ENCODE results near the gene PSPN.

PSPN gene

GRCh38 chr19:6375411-6376010, at the start of gene PSPN:
Gene PSPN (minus strand): TSS chr19:6375933. CDS start chr19:6375849, 84 bp downstream.
- DNase-seq (ENCODE audit: low read depth in 2 of 2) = no peak

DNA sequence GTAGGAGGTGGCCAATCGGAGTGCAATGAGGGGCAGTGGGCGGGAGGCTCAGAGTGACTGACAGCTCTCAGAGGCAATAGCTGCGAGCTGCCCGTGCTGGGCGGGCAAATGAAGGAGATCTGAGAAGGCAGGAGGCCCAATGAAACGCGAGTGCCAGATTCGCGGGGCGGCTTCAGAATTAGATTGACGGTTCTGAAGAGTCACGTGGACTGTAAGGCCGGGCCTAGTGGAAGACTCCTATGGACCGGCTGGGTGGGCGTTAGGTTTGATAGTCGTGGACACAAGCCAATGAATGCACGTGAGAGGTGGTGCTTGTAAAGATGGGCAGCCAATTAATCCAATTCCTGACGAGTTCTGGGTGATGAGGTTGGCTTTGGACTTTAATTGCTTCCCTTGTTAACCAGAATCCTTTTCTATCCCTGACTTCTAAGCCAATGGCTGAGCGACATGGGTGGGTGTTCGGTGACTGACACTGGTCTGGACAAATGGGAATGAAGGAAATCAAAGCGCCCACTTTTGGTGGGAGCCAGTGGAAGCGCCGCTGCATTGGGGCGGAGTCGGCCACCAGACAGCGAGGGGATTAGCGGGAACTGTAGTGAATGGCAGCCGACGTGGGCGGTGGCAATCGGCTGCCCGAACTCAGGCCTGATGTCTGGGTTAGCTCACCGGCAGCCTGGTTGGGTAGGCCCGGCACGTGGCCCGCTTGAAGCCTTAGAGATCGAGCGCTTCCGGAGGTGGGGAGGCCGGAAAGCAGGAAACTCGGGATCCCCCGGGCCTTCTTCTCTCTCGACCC, 49.4 kb upstream of the PSPN start:
- peak; percentile 98 for DNase-seq (ENCODE audit: low read depth in 2 of 2)

DNA sequence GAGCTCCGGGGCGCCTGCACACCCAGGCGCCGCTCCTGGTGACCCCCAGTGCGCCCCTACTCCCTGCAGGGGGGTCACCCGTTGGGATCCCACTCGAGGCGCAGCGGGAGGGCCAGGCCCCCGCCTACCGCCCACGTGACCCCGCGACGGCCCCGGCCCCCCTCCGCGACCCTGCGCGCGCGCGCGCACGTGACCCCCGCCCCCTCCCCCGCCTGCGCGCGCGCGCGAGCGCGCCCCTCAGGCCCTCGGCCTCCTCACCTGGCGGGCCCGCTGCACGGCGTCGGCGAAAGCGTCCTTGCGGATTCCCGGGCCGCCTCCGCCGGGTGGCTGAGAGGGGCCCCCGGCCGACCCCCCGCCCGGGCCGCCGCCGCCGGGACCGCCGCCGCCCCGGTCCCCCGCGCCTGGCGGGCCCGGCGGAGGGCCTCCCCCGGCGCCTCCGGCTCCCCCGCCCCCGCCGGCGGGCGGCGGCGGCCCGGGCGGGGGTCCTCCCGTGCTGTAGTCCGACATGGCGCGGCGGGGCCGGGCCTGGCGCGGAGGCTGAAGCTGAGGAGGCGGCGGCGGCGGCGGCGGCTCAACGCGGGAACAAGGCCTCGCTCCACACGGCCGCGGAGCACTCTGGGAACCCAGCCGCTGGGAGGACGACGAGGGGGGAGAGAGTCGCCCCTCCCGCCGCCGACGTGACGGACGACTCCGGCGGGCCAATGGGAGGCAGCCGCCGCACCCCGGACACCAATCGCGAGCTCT, 48.6 kb upstream of the PSPN start, which contains the start of gene KHSRP:
Gene KHSRP (minus strand): TSS at position 617 of the 744 bp plus-strand sequence. CDS start 110 bp downstream, at position 507.
- peak in 1 of 2 donors; percentile 26 for DNase-seq (ENCODE audit: low read depth in 2 of 2)

DNA sequence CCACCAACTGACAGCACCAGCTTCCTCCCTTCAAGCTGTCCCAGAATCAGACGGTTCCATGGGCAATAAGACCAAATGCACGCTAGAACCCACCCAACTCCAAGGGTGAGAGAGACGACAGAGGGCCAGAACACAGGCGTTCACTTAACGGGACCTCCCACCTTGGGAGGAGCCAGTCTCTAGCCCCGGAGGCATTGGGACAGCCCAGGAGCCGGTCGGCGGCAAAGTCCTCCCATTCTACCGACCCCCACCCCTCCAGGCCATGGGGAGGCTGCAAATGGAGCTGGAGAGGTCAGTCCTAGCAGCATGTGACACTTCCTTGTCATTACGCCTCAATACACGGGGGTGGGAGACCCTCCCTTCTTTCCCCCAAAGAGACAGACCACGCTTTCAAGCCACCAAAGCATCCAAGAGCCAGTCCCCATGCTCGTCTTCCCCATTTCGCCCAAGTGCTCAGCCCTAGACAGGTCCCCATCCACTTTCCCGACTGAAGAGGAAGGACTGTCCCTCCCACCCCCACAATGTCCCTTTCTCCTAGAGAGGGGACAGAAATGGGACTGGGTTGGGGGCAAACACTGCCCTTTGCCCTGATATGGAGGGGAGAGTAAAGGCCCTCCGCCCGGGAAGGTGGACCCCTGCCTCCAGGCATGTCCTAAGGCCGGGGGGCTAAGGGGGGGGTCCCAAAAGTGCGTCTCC, 47.9 kb upstream of the PSPN start:
- DNase-seq (ENCODE audit: low read depth in 2 of 2) = no peak

- DNase-seq (ENCODE audit: low read depth in 2 of 2) = no peak
Observed at GRCh38 chr19:6421075-6422014, 45.6 kb upstream of the PSPN start.

DNA sequence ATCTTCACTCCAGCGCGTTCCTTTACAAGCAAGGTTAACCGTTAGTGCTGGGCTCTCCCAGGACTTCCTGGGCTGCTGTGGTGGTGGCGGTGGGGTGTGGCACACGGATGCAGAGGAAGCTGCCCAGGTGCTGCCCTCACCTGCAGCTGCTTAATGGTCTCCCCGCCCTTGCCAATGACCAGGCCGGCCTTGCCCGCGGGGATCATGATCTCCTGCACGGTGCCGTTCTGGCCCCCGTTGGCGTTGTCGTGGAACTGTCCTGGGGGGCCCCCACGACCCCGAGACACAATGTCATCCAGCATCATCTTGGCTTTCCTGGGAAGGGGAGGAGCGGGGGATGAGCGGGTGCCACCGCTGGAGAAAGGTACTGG, 42.8 kb upstream of the PSPN start:
- DNase-seq (ENCODE audit: low read depth in 2 of 2) = no peak

DNA sequence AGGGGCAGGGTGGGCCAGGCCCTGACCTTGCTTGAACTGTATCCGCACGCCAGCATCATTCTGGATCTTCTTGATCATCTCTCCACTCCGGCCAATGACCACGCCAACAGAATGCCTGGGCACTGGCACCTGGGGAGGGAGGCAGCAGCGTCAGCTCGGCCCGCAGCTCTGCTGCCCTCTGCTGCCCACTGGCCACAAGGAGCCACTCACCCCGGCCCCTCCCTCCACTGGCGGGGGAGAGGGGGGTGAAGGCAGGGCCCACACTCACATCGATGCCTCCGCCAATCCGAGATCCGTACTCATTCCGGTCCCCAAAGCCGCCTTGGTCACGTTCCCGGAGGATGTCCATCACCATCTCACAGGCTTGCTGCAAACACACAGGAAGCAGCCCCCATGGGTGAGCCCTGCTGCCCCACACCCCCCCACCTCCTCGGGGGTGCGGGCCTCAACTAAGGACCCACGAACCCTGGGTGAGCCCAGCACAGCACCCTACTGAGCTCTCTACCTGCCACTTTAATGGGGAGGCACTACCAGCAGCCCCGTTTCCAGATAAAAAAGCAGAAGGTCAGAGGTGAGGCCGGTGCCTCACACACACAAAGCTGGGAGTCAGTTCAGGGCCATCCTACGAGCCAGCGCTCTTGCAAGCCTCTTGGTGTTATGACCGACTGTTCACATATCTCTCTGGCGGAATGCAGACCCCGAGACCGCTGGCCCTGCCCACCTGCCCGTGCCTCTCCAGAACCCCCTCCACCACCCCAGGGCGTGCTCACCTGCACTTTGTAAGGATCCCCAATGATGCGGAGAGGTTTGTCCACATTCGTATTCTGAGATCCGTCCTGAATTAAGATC, 42.2 kb upstream of the PSPN start:
- DNase-seq (ENCODE audit: low read depth in 2 of 2) = no peak

- no peak for DNase-seq (ENCODE audit: low read depth in 2 of 2)
Observed at GRCh38 chr19:6416658-6417405, 41.1 kb upstream of the PSPN start.

- no peak for DNase-seq (ENCODE audit: low read depth in 2 of 2)
Observed at GRCh38 chr19:6415591-6416190, 40.0 kb upstream of the PSPN start.

DNA sequence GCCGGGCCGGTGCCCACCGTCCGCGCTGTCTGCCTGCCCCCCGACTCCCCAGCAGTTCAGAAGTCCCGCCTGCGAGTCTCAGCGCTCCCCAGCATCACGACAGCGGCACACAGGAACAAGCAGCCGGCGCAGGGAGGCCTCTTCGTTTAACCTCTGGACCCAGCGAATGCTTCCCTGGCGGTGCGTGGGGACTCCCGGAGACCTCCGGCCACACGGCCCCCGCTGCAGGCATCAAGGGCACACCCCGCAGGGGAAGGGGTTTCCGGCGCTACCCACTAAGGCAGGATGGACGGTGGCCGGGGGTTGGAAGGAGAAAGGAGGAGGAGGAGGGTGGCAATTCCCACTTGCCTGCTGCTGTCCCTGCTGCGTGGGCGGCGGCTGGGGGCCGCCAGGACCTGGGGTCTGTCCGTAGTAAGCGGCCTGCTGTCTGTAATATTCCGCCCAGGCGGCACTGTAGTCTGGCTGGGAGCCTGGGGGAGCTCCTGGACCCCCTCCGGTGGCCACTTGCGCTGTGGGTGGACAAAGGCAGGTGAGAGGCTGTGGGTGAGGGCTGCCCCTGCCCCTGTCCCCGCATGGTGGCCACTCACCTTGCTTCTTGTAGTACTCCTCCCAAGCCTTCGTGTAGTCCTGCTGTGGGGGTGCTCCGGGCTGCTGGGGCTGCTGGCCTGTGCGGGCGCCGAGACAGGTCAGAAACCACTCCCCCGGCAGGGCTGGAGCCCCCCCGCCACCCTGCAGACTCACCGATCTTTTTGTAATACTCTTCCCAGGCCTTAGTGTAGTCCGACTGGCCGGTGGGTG, 39.3 kb upstream of the PSPN start:
- DNase-seq (ENCODE audit: low read depth in 2 of 2) = no peak

- DNase-seq (ENCODE audit: low read depth in 2 of 2) = no peak
Observed at GRCh38 chr19:6413721-6414643, 38.2 kb upstream of the PSPN start.

DNA sequence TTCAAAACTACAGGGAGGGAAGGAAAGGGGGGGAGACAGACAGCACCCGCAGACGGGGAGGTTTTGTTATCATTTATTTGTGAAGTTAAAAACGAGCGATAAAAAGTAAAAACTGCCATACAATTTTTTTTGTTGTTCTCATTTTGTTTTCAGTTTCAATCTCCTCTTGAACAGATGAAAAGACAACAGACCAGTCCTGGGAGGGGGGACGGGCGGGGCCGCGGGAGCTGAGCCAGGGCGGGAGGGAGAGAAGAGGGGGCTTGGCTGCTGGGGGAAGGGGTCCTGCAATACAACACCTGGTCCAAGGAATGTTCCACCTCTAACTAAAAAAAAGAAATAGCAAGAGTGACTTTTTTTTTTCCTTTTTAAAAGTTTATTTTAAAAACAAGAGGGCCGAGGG, 37.6 kb upstream of the PSPN start:
- DNase-seq (ENCODE audit: low read depth in 2 of 2) = no peak

DNA sequence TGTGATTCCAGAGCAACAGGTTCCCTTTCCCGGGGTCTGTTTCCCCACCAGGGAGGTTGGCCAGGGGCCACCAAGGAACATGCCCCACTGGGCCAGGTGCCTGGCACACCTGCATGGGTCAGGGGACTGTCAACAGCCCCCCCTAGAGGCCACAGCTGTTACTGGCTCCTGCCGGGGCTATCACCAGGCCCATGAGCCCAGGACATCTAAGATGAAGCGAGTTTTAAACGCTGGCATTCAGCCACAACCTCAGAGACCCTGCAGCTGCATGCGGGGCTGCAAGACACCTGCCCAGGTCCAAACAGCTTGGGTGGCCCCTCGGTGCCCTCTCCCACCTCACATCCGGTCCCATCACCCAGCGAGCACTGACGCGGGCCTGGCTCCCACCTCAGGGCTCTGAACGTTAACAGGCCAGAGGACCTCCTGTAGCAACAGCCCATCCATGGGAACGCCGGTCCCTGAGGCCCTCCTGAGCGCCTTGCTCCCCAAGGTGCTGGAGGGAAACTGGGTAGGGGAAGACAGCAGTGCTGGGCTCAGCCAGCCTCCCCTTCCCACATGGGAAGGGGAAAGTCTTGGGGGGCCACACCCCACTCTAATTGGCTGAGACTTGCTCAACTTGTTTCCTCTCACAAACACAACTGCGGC, 36.8 kb upstream of the PSPN start:
- DNase-seq (ENCODE audit: low read depth in 2 of 2) = peak; percentile 29 to 41

- no peak for DNase-seq (ENCODE audit: low read depth in 2 of 2)
Observed at GRCh38 chr19:6412061-6412446, 36.3 kb upstream of the PSPN start.

DNA sequence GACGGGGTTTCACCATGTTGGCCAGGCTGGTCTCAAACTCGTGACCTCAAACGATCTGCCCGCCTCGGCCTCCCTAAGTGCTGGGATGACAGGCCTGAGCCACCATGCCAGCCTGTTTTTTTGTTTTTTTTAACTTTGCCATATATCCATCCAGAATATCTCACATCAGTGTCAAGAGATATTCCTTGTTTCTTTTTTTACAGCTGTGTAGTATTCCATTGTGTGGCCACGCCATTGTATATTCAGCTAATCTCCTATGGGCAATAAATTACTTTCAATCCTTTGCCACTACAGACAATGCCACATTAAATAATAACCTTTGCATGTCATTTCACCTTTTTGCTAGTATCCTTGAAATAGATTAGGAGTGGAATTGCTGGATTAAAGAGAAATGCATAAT, 33.6 kb upstream of the PSPN start:
- no peak for DNase-seq (ENCODE audit: low read depth in 2 of 2)

DNA sequence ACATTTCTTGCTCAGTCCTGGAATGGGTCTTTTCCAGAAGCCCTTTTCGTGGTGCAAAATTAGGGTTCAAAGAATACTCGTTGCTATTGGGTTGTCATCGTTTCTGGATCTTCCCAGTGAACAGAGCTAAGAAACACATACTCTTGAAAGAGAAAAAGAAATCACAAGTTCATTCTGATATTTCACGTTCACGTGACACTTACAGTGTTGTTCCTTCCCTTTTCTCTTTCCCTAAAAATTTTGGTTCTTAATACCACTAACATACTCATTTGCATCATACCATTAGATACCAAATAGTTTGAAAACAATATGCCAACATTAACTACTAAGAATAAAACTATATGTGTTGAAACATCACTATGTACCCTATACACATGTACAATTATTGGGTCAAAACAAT, 30.7 kb upstream of the PSPN start:
- no peak for DNase-seq (ENCODE audit: low read depth in 2 of 2)
